ENCODE measurements around the gene MRGPRF.

- TF ChIP-seq CTCF (IDR thresholded peaks at IDR 0.05; ENCODE audit: control extremely low read depth in 1 of 3, insufficient read depth in 1 of 3, low read depth in 1 of 3, low read length in 3 of 3) (no peak), ATF3 (IDR thresholded peaks at IDR 0.05; ENCODE audit: insufficient read depth, low read depth, low read length) (no peak), TAF1 (IDR thresholded peaks at IDR 0.05; ENCODE audit: low read depth, low read length) (no peak), SIX5 (IDR thresholded peaks at IDR 0.05; ENCODE audit: low read depth, low read length) (no peak), NANOG (IDR thresholded peaks at IDR 0.05; ENCODE audit: insufficient read depth, low read depth, low read length, poor library complexity, severe bottlenecking) (no peak), RAD21 (IDR thresholded peaks at IDR 0.05 in 1 of 2, conservative IDR thresholded peaks at IDR 0.05 in 1 of 2; ENCODE audit: low read depth in 2 of 2, low read length in 2 of 2) (no peak), POLR2A (IDR thresholded peaks at IDR 0.05; ENCODE audit: control extremely low read depth in 1 of 2, low read depth in 2 of 2, low read length in 2 of 2) (no peak), TBP (IDR thresholded peaks at IDR 0.05; ENCODE audit: low read depth, low read length) (no peak), USF2 (IDR thresholded peaks at IDR 0.05; ENCODE audit: low read length) (no peak), CHD1 (IDR thresholded peaks at IDR 0.05; ENCODE audit: low read depth, low read length) (no peak), CEBPB (IDR thresholded peaks at IDR 0.05; ENCODE audit: low read depth, low read length) (no peak), RBBP5 (IDR thresholded peaks at IDR 0.05; ENCODE audit: borderline replicate concordance, low read depth, low read length) (no peak)
These were observed 45.6 kb upstream of the MRGPRF start for GRCh38 chr11:69058511-69059270.

All from H1 (cell line).